ENCODE measurements around the gene TAF15.

DNA sequence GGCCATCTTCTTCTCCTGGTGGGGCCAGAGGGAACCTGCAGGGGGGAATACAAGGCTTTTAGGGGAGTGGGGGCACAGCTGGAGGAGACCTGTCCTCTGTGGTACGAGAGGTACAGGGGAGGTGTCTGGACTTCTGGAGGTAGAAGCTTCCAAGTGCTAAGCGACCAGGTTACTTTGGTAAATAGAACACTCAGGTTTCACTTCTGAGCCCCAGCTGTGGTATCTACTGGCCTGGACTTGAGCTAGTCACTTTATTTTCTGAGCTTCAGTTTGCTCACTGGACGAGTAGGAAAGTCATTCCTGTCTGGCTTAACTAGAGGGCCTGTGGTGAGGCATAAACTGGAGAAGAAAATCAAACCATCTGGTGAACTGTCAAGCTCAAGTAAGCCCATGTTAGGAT is 59.5 kb downstream of the TAF15 start, which contains the start of gene HEATR9:
- TF ChIP-seq FOS (IDR thresholded peaks at IDR 0.05; ENCODE audit: borderline replicate concordance, extremely low read depth, insufficient read length): no peak
- no peak for TF ChIP-seq EP300 (IDR thresholded peaks at IDR 0.05; ENCODE audit: borderline replicate concordance in 1 of 2, control insufficient read depth in 1 of 2, low read depth in 2 of 2, low read length in 2 of 2)
- TF ChIP-seq, protein P1, sequence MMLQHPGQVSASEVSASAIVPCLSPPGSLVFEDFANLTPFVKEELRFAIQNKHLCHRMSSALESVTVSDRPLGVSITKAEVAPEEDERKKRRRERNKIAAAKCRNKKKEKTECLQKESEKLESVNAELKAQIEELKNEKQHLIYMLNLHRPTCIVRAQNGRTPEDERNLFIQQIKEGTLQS (IDR thresholded peaks at IDR 0.05; ENCODE audit: borderline replicate concordance, extremely low read depth, low read depth, low read length): no peak
- TF ChIP-seq FOXK2 (IDR thresholded peaks at IDR 0.05): no peak
- TF ChIP-seq, protein P2, sequence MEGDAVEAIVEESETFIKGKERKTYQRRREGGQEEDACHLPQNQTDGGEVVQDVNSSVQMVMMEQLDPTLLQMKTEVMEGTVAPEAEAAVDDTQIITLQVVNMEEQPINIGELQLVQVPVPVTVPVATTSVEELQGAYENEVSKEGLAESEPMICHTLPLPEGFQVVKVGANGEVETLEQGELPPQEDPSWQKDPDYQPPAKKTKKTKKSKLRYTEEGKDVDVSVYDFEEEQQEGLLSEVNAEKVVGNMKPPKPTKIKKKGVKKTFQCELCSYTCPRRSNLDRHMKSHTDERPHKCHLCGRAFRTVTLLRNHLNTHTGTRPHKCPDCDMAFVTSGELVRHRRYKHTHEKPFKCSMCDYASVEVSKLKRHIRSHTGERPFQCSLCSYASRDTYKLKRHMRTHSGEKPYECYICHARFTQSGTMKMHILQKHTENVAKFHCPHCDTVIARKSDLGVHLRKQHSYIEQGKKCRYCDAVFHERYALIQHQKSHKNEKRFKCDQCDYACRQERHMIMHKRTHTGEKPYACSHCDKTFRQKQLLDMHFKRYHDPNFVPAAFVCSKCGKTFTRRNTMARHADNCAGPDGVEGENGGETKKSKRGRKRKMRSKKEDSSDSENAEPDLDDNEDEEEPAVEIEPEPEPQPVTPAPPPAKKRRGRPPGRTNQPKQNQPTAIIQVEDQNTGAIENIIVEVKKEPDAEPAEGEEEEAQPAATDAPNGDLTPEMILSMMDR (IDR thresholded peaks at IDR 0.05 in 2 of 3, conservative IDR thresholded peaks at IDR 0.05 in 1 of 3; ENCODE audit: control insufficient read depth in 2 of 3, extremely low read depth in 1 of 3, insufficient read depth in 1 of 3, low read depth in 3 of 3, low read length in 3 of 3): no peak
- TF ChIP-seq, protein P3, sequence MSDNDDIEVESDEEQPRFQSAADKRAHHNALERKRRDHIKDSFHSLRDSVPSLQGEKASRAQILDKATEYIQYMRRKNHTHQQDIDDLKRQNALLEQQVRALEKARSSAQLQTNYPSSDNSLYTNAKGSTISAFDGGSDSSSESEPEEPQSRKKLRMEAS (IDR thresholded peaks at IDR 0.05; ENCODE audit: low read depth, low read length): no peak
- no peak for TF ChIP-seq TAF1 (IDR thresholded peaks at IDR 0.05; ENCODE audit: borderline replicate concordance, low read depth, low read length)
- TF ChIP-seq ZNF24 (IDR thresholded peaks at IDR 0.05): no peak
- no peak for TF ChIP-seq POLR2A (IDR thresholded peaks at IDR 0.05; ENCODE audit: low read depth, low read length)
- no peak for TF ChIP-seq POLR2AphosphoS5 (IDR thresholded peaks at IDR 0.05; ENCODE audit: low read length)
- TF ChIP-seq TARDBP (IDR thresholded peaks at IDR 0.05; ENCODE audit: borderline replicate concordance): no peak
- no peak for TF ChIP-seq GABPA (IDR thresholded peaks at IDR 0.05; ENCODE audit: low read depth)
- TF ChIP-seq SPI1 (IDR thresholded peaks at IDR 0.05; ENCODE audit: borderline replicate concordance, insufficient read depth, low read depth, low read length): no peak

Data from GM12878 (cell line).